HCT116 (cell line): ENCODE data around the gene EHD4. TPM values are rescaled to one million over a fixed set of nuclear protein-coding genes. Genes with fewer than 3 reads are reported as not detected.

Source experiments
- ATAC-seq: fragments of 200-7000 bp; cut with Tn5 transposase; 2 replicates; pipeline ENCODE4 v1.9.1; 2020; ENCODE audit warnings: mild to moderate bottlenecking, moderate library complexity
- BruUV-seq: library from RNA; stranded (reverse); fragments of 400-500 nt; replicated peaks from 2 replicates; lab custom pipeline; 2021; lab: Mats Ljungman, UMichigan
- CTCF ChIA-PET: fragments of 300-600 bp; sonication (Branson Sonifier 250); formaldehyde crosslinking; loops from one replicate; lab custom pipeline; 2021; ENCODE audit warnings: antibody characterized with exemption; lab: Charles Lee
- POLR2A ChIA-PET: fragments of 300-600, 350-600 bp; sonication (Branson Sonifier 250); formaldehyde crosslinking; loops from one replicate; lab custom pipeline; 2021; ENCODE audit warnings: antibody characterized with exemption; lab: Charles Lee
- RAD21 ChIA-PET, 2 experiments: fragments of 300-600 bp; sonication (Branson Sonifier 250); formaldehyde crosslinking; loops; one replicate each; lab custom pipeline; 2023; ENCODE audit warnings: low total read pairs in 2 of 2; ENCODE audit not compliant: uncharacterized antibody in 2 of 2, unreplicated experiment in 2 of 2, low non-redundant PET in 1 of 2; lab: Charles Lee
- DNase-seq: peaks from one replicate; pipeline ENCODE4 v3.0.0-alpha.2; 2010; ENCODE audit warnings: low read depth, low spot score
- H2AFZ ChIP-seq: fragments of 200-600 bp; shearing (Covaris generic), sonication (generic); 2 replicates; pipeline ENCODE4 v1.6.1; 2017; ENCODE audit warnings: low read depth, mixed run types, mixed read lengths, antibody characterized with exemption, low read length; ENCODE audit not compliant: poor library complexity, severe bottlenecking
- H3K27ac ChIP-seq: 2 replicates; pipeline ENCODE4 v1.5.1; 2012; ENCODE audit warnings: low read depth, low read length
- H3K27me3 ChIP-seq: fragments of 200-600 bp; sonication (generic); 2 replicates; pipeline ENCODE4 v1.6.1; 2016; ENCODE audit warnings: mixed run types, low read length, mixed read lengths; ENCODE audit not compliant: insufficient read depth
- H3K36me3 ChIP-seq, 2 experiments: fragments of 200-500 bp in 1 of 2; fragments of 200-600 bp in 1 of 2; sonication (Bioruptor generic) in 1 of 2; sonication (generic) in 1 of 2; 2 replicates each; pipeline versions ENCODE4 v1.5.1 to v1.6.1; 2014 to 2016; ENCODE audit warnings: low read length in 2 of 2, inconsistent platforms in 1 of 2, mixed read lengths in 1 of 2, mixed run types in 1 of 2; ENCODE audit not compliant: insufficient read depth in 2 of 2, control insufficient read depth in 1 of 2
- H3K4me1 ChIP-seq, 2 experiments: fragments of 200-600 bp in 1 of 2; sonication (generic) in 1 of 2; 2 replicates each; pipeline versions ENCODE4 v1.5.1 to v1.6.1; 2012 to 2017; ENCODE audit warnings: low read length in 2 of 2, inconsistent platforms in 1 of 2, mild to moderate bottlenecking in 1 of 2, mixed read lengths in 1 of 2, mixed run types in 1 of 2, moderate library complexity in 1 of 2; ENCODE audit not compliant: insufficient read depth in 2 of 2, control insufficient read depth in 1 of 2
- H3K4me2 ChIP-seq: fragments of 200-600 bp; sonication (generic); 2 replicates; pipeline ENCODE4 v1.6.1; 2017; ENCODE audit warnings: mixed run types, low read length, mixed read lengths
- H3K4me3 ChIP-seq, 2 experiments: fragments of 200-600 bp in 1 of 2; sonication (generic) in 1 of 2; replicated peaks in 1 of 2; 2 replicates each; pipeline ENCODE4 v1.5.1; 2011 to 2016; ENCODE audit warnings: low read length in 2 of 2, control low read depth in 1 of 2, low read depth in 1 of 2, mild to moderate bottlenecking in 1 of 2, mixed read lengths in 1 of 2, mixed run types in 1 of 2
- H3K79me2 ChIP-seq: fragments of 200-600 bp; sonication (generic); 2 replicates; pipeline ENCODE4 v1.6.1; 2017; ENCODE audit warnings: mild to moderate bottlenecking, mixed run types, low read length, moderate library complexity, mixed read lengths; ENCODE audit not compliant: insufficient read depth
- H3K9ac ChIP-seq: fragments of 200-600 bp; sonication (generic); 2 replicates; pipeline ENCODE4 v1.6.1; 2016; ENCODE audit warnings: low read length, mixed read lengths
- H3K9me2 ChIP-seq: fragments of 200-600 bp; sonication (generic), shearing (Covaris generic); 2 replicates; pipeline ENCODE4 v1.6.1; 2017; ENCODE audit warnings: mixed run types, mild to moderate bottlenecking, moderate library complexity; ENCODE audit not compliant: insufficient read depth
- H3K9me3 ChIP-seq, 2 experiments: fragments of 200-500 bp in 1 of 2; fragments of 200-600 bp in 1 of 2; sonication (Bioruptor generic) in 1 of 2; sonication (generic) in 1 of 2; 2 replicates each; pipeline ENCODE4 v1.6.1; 2014 to 2017; ENCODE audit warnings: low read length in 2 of 2, mixed read lengths in 2 of 2, inconsistent platforms in 1 of 2, low read depth in 1 of 2, mild to moderate bottlenecking in 1 of 2, mixed run types in 1 of 2, moderate library complexity in 1 of 2; ENCODE audit not compliant: control insufficient read depth in 1 of 2, insufficient read depth in 1 of 2
- H4K20me1 ChIP-seq: fragments of 200-600 bp; sonication (generic), shearing (Covaris generic); 2 replicates; pipeline ENCODE4 v1.6.1; 2017; ENCODE audit warnings: mixed run types, mild to moderate bottlenecking, moderate library complexity; ENCODE audit not compliant: insufficient read depth
- ATF3 ChIP-seq: IDR thresholded peaks from 2 replicates; pipeline ENCODE4 v1.6.1; 2012
- CEBPB ChIP-seq: IDR thresholded peaks from 2 replicates; pipeline ENCODE4 v1.6.1; 2012; ENCODE audit warnings: low read depth
- ELF1 ChIP-seq: IDR thresholded peaks from 2 replicates; pipeline ENCODE4 v1.6.1; 2012; ENCODE audit warnings: low read depth, borderline replicate concordance
- EZH2 ChIP-seq: fragments of 200-600 bp; sonication (generic); IDR thresholded peaks from 2 replicates; pipeline ENCODE4 v1.6.1; 2017; ENCODE audit warnings: antibody characterized with exemption, mixed run types
- FOSL1 ChIP-seq: IDR thresholded peaks from 2 replicates; pipeline ENCODE4 v1.6.1; 2012; ENCODE audit warnings: low read depth
- POLR2A ChIP-seq: IDR thresholded peaks from 2 replicates; pipeline ENCODE4 v1.7.0; 2011; ENCODE audit warnings: borderline replicate concordance; ENCODE audit not compliant: insufficient read depth, insufficient read length; ENCODE audit errors: extremely low read depth
- POLR2AphosphoS5 ChIP-seq: IDR thresholded peaks from 2 replicates; pipeline ENCODE4 v1.6.1; 2011; ENCODE audit warnings: mild to moderate bottlenecking, low read depth, low read length, moderate library complexity
- RAD21 ChIP-seq: IDR thresholded peaks from 2 replicates; pipeline ENCODE4 v1.6.1; 2012; ENCODE audit warnings: low read depth, mild to moderate bottlenecking
- TCF7L2 ChIP-seq: IDR thresholded peaks from 2 replicates; pipeline ENCODE4 v1.7.0; 2011; ENCODE audit warnings: borderline replicate concordance, inconsistent platforms; ENCODE audit not compliant: insufficient read depth, insufficient read length; ENCODE audit errors: extremely low read depth
- YY1 ChIP-seq: IDR thresholded peaks from 2 replicates; pipeline ENCODE4 v1.6.1; 2011; ENCODE audit warnings: low read length, low read depth, moderate library complexity, mild to moderate bottlenecking; ENCODE audit not compliant: insufficient replicate concordance; ENCODE audit errors: extremely low read depth
- ZBTB33 ChIP-seq: IDR thresholded peaks from 2 replicates; pipeline ENCODE4 v1.6.1; 2011; ENCODE audit warnings: mild to moderate bottlenecking, low read length, moderate library complexity; ENCODE audit not compliant: insufficient replicate concordance; ENCODE audit errors: extremely low read depth
- intact Hi-C: fragments of 100-400 bp; cut with micrococcal nuclease; formaldehyde crosslinking; loops from 2 replicates; pipeline ENCODE4 v1.10.0; 2022
- total RNA-seq: library from RNA; stranded (reverse); gene quantifications from one replicate; pipeline ENCODE4 v1.2.1, GENCODE V29; 2021; ENCODE audit not compliant: unreplicated experiment
- TF ChIP-seq, protein P1 (sequence below), 3 experiments: fragments of 200-600 bp in 1 of 3; sonication (generic) in 1 of 3; IDR thresholded peaks in 2 of 3; conservative IDR thresholded peaks in 1 of 3; 2 replicates each; pipeline ENCODE4 v1.5.1; 2012 to 2017; ENCODE audit warnings: low read depth in 2 of 3, low read length in 2 of 3, antibody characterized with exemption in 1 of 3, borderline replicate concordance in 1 of 3, control low read depth in 1 of 3, mild to moderate bottlenecking in 1 of 3, mixed read lengths in 1 of 3, mixed run types in 1 of 3, moderate library complexity in 1 of 3; ENCODE audit not compliant: insufficient read depth in 1 of 3
- TF ChIP-seq, protein P2 (sequence below): IDR thresholded peaks from 2 replicates; pipeline ENCODE4 v1.6.1; 2012; ENCODE audit warnings: low read depth

Gene EHD4
- total RNA-seq, 1 experiment from 2014 or later, result 28.0 TPM

DNA sequence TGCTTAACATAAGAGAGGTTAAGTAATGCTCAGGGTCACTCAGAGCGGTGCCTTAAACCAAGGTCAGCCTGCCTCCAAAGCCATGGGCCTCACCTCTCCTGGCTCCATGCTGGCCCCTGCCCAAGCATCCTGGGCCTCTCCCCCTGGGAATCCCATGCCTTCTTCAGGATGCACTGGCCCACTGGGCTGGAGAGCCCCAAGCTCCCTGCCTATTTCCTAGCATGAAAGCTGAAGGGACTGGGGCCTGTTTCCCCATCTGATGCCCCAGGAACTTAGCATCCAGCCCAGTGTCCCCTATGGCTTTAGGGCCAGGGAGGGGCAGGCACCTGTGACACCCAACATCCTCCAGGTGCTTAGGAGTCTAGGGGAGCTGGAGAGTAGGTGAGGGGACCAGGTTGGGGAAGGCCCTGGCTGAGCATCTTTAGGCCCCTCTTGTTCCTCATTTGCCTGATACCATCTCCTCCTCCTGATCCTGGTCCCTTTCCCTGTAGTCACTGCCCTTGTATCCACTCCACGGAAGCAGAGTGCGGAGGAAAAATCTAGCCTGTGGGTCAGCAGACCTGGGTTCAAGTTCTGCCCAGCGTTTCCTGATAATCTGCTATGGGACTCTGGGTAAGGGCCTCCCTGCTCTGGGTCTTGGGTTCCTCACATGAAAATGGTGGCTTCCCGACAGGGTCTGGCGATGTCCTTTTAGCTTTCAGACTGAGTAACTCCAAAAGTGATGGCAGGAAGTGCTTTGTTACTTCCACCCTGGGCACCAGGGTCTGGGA is 28.6 kb downstream of the EHD4 start:
- ATAC-seq (peak; percentile 1; the same call in 1 of the 2 replicates), DNase-seq (no peak)
- Histone ChIP-seq H3K9me3 (no peaks in the 10 kb centered on the region), H3K4me3 (peak overlapping the region in 1 of 2 experiments; percentile 31; a peak in 3 of 4 replicates), H3K27me3 (no peaks in the 10 kb centered on the region), H4K20me1 (no peaks in the 10 kb centered on the region), H3K79me2 (peaks cover 55% of the 10 kb centered on the region), H3K36me3 (peaks cover 0 to 7% of the 10 kb centered on the region in 2 experiments; a peak in 1 of 4 replicates), H3K9me2 (no peaks in the 10 kb centered on the region), H3K4me1 (peaks cover 40 to 93% of the 10 kb centered on the region in 2 experiments), H2AFZ (no peak overlapping the region), H3K9ac (peak overlapping the region; percentile 53), H3K27ac (peak overlapping the region; percentile 43; the same call in 1 of the 2 replicates), H3K4me2 (peak overlapping the region; percentile 79)
- intact Hi-C loops, result no loop called here
- ChIA-PET POLR2A (interaction anchor here (1.7 kb wide), 1 partner anchor 28 kb away, joined by 7 read pairs; the partner anchor contains the start of gene EHD4), RAD21 (no interaction called here), CTCF (no interaction called here)
- no peak for TF ChIP-seq POLR2AphosphoS5
- TF ChIP-seq ATF3, result no peak
- TF ChIP-seq, protein P1, sequence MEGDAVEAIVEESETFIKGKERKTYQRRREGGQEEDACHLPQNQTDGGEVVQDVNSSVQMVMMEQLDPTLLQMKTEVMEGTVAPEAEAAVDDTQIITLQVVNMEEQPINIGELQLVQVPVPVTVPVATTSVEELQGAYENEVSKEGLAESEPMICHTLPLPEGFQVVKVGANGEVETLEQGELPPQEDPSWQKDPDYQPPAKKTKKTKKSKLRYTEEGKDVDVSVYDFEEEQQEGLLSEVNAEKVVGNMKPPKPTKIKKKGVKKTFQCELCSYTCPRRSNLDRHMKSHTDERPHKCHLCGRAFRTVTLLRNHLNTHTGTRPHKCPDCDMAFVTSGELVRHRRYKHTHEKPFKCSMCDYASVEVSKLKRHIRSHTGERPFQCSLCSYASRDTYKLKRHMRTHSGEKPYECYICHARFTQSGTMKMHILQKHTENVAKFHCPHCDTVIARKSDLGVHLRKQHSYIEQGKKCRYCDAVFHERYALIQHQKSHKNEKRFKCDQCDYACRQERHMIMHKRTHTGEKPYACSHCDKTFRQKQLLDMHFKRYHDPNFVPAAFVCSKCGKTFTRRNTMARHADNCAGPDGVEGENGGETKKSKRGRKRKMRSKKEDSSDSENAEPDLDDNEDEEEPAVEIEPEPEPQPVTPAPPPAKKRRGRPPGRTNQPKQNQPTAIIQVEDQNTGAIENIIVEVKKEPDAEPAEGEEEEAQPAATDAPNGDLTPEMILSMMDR (IDR thresholded peaks at IDR 0.05 in 2 of 3, conservative IDR thresholded peaks at IDR 0.05 in 1 of 3; ENCODE audit: borderline replicate concordance in 1 of 3, insufficient read depth in 1 of 3, low read depth in 2 of 3, low read length in 2 of 3), result no peak
- no peak for TF ChIP-seq POLR2A
- TF ChIP-seq FOSL1, result no peak
- TF ChIP-seq, protein P2, sequence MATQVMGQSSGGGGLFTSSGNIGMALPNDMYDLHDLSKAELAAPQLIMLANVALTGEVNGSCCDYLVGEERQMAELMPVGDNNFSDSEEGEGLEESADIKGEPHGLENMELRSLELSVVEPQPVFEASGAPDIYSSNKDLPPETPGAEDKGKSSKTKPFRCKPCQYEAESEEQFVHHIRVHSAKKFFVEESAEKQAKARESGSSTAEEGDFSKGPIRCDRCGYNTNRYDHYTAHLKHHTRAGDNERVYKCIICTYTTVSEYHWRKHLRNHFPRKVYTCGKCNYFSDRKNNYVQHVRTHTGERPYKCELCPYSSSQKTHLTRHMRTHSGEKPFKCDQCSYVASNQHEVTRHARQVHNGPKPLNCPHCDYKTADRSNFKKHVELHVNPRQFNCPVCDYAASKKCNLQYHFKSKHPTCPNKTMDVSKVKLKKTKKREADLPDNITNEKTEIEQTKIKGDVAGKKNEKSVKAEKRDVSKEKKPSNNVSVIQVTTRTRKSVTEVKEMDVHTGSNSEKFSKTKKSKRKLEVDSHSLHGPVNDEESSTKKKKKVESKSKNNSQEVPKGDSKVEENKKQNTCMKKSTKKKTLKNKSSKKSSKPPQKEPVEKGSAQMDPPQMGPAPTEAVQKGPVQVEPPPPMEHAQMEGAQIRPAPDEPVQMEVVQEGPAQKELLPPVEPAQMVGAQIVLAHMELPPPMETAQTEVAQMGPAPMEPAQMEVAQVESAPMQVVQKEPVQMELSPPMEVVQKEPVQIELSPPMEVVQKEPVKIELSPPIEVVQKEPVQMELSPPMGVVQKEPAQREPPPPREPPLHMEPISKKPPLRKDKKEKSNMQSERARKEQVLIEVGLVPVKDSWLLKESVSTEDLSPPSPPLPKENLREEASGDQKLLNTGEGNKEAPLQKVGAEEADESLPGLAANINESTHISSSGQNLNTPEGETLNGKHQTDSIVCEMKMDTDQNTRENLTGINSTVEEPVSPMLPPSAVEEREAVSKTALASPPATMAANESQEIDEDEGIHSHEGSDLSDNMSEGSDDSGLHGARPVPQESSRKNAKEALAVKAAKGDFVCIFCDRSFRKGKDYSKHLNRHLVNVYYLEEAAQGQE, result no peak
- TF ChIP-seq EZH2, result no peak
- TF ChIP-seq ELF1, result no peak
- TF ChIP-seq ZBTB33, result no peak
- no peak for TF ChIP-seq YY1
- TF ChIP-seq CEBPB, result no peak
- no peak for TF ChIP-seq RAD21
- TF ChIP-seq TCF7L2, result no peak
- no TSS peak for BruUV-seq
